ENCODE measurements around the gene LDB3.

The LDB3 gene

GRCh38 chr10:86664341-86665217, 3.7 kb upstream of the LDB3 start:
- peak in 9 of 56 donors; percentile 14 to 58 (median 32) for DNase-seq

DNA sequence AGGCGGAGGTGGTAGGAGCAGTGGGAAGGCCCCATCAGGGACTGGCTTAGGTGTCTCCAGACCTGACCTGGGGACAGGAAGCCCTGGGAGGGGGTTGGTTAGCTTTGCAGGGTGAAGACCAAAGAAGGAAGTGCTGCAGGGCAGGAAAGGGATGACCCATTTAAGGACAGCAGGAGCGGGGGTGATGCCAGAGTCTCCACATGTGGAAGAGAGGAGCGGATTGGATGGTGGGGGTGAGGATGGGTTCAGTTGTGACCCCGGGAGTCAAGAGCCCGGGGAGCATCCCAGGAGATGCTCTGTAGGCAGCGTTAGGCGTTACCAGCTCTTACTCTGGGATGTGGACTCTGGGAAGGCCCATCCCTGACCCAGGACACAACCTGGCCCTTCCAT, 3.1 kb upstream of the LDB3 start:
- DNase-seq: peak in 6 of 56 donors; percentile 16 to 61 (median 42)

- peak in 52 of 56 donors; percentile 24 to 95 (median 81) for DNase-seq
Measured at GRCh38 chr10:86665868-86666267, 2.4 kb upstream of the LDB3 start.

- DNase-seq: peak in 41 of 56 donors; percentile 15 to 73 (median 50)
Measured at GRCh38 chr10:86666538-86666937, 1.8 kb upstream of the LDB3 start.

DNA sequence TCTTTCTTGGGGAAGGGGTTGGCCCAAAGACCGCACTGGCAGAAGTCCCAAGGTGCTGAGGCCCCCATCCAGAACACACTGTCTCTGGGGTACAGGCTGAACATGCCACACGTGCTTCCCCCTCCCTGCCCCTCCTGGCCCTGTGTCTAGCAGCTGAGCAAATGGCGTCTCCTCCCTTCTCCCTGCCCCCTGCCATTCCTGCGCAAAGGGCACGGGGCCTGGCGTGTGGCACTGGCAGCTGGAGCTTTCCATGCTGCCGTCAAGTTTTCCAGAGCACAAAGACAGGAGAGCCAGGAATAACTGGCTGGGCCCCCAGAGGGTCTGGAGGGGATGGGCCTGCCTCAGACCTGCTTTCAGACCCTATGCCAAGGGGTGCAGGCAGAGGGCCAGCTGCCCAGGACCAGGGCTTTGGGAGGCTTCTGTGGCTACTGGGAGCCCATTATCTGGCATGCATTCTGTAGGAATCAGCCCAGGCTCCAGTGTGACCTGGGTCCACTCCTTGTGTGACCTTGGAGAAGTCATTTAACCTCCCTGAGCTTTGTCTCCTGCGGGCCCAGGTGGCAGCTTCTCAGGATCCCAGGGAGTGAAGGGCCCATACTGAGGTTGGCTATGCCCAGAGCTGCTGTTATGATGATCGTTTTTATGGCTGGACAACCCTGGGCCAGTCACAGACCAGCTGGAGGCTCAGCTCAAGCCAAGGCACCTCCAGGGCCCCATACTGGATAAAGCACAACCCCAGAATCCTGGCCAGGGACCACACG, 710 bp upstream of the LDB3 start:
- peak in 20 of 56 donors; percentile 7 to 57 (median 25) for DNase-seq

GRCh38 chr10:86670290-86670811, 2.0 kb downstream of the LDB3 start:
- DNase-seq: peak in 1 of 56 donors; percentile 24

GRCh38 chr10:86670876-86671275, 2.6 kb downstream of the LDB3 start:
- no peak for DNase-seq

- no peak for DNase-seq
Measured at GRCh38 chr10:86671419-86671818, 3.1 kb downstream of the LDB3 start.

DNA sequence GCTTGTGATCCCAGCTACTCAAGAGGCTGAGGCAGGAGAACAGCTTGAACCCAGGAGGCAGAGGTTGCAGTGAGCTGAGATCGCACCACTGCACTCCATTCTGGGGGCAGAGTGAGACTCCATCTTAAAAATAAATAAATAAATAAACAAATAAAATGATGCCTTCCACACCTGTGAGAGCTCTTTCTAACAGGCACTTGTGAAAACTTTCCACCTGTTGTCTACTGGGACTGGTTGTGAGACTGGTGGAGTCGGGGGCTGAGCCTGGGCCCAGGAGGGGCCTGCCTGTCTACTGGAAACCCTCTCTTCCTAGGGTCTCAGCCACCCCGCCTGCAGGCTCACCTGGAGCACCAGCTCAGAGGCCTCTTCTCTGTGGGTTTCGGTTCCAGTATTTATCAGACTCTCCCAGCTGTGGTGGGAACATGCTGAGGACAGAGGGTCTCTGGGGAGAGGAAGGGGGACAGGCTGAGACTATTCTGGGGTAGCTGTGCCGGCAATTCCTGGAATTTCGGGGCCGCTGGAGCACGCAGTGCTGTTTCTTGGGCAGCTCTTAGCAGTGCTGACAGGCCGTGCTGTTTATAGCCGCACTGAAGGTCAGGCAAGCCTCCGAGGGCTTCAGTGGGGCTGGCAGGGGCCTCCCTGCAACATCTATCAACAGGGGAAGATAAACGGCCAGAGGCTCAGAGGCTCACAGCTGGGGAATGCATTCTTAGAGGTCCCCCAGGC, 3.8 kb downstream of the LDB3 start:
- DNase-seq: peak in 1 of 56 donors; percentile 12

DNA sequence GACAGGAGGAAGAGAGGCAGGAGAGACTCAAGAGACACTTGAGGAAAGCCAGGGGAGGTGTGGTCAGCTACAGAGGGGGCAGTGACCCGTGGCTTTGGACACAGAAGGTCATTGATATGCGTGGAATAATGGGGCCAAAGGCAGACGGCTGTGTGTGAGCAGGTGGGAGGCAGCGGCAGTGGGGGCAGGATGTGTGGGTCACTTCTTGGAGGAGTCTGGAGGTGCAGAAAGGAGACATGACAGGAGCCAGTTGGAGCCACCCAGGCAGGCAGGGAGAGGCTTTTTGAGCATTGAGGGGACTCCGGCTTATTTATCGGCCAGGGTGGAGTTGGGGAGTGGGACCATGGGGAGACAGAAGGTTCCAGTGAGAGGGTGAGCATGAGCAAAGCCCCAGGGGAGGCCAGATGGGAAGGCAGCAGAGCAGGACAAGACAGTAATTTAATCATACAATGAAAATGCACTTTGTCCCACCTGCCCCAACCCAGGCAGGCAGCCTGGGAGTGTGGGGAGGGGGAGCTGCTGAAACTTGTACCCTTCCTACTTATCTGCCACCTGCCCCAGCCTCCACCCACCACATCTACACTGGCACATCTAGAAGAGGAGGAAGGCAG, 5.0 kb downstream of the LDB3 start:
- peak in 1 of 56 donors; percentile 25 for DNase-seq

GRCh38 chr10:86673827-86674581, 5.7 kb downstream of the LDB3 start:
- peak in 35 of 56 donors; percentile 13 to 67 (median 32) for DNase-seq

- DNase-seq: peak in 22 of 56 donors; percentile 8 to 52 (median 24)
Measured at GRCh38 chr10:86674912-86675311, 6.6 kb downstream of the LDB3 start.

- DNase-seq: no peak
Measured at GRCh38 chr10:86677374-86677773, 9.1 kb downstream of the LDB3 start.

GRCh38 chr10:86678999-86679792, 10.9 kb downstream of the LDB3 start:
- DNase-seq: peak in 21 of 56 donors; percentile 8 to 60 (median 28)

DNA sequence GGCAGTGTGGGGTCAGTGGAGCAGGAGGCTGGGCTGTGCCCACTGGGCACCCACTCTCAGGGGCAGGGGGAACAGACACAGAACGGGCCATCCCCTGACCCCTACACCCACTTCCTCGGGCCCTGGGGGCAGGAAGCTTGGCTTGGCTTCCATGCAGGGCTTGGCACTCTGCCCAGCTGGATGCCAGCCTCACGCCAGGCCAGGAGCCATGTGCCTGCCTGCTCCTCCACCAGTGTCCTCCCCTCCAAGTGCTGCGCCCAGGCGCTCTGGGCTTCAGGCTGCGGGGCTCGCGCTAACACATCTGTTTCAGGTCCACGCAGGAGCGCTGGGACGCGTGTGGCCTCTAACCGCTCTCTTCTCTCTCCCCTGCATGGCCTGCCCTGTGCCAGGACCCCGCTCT, 12.7 kb downstream of the LDB3 start:
- peak in 31 of 56 donors; percentile 3 to 68 (median 31) for DNase-seq

GRCh38 chr10:86681722-86682386, 13.5 kb downstream of the LDB3 start:
- no peak for DNase-seq

DNA sequence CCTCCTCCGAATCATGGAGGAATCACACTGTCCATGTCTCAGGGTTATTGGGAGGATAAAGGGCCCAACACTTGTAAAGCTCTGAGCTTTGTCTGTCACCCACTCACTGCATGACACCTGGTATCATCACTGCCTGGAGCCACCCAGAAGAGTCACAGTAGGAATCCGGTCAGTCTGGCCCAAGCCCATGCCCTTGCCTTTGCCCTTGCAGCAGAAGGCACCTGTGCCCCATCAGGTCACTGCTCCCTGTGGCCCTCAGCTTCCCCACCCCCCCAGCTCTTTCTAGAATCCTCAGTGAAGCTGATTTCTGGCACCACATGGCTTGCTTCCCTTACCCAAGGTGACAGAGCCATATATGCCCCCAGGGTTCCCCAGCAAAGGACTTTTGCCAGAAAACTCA, 14.4 kb downstream of the LDB3 start:
- DNase-seq: no peak

DNA sequence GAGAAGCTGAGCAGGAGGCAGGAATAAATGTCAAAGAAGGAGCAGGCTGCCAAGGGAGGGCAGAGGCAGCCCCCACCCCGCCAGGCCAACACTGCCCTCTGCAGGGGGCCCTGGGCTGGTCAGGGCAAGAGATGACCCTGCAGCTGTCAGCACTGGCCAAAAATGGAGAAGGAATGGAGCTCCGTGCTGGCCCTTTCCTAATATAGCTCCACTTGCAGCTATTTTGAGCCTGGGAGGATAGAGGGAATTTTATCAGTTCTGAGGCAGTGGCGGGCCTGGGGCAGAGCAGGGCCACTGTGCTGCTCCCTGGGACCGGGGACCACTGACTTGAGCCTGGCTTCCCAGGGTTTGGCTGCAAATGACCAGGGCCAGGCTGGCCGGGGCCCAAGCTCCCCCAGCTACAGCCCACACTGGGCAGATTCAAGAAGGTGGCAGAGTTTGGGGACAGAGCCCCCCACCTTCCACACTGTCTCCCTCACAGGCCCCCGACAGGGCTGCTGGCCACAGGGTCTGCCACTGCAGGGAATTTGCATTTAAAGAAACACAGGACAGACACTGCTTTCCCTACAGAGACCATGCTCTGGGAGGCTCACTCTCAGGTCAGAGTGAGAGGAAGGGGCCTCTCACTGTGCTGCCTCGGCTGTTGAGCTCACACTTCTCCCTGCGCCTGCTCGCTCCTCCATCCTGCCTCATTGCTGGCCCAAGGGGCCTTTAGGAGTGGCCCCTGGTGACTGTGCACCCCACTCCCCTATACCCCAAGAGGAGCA, 16.2 kb downstream of the LDB3 start:
- peak in 22 of 56 donors; percentile 9 to 68 (median 29) for DNase-seq
